Stimulated activated naive B cell treated with anti-CD40 and anti-IgM and Interleukin-4, amounts not matched to agents 10 μg/mL and 1 μg/mL and 100 μg/mL, for 72 hours (primary cell): ENCODE data around the gene KRTAP26-1.

Experiments
- ATAC-seq, 2 donors: fragments of 150-1000 bp; cut with Tn5 transposase; replicated peaks; 2 replicates each; pipeline ENCODE4 v1.10.0; 2021; ENCODE audit warnings: moderate library complexity in 1 of 2
- DNase-seq: peaks from one replicate; pipeline ENCODE4 v3.0.0; 2021
- H3K27ac Mint-ChIP-seq: one replicate; pipeline ENCODE4 v1.8.0; 2022; ENCODE audit warnings: mild to moderate bottlenecking, mixed read lengths
- H3K27me3 Mint-ChIP-seq, 2 donors: one replicate each; pipeline ENCODE4 v1.8.0; 2022; ENCODE audit warnings: mixed read lengths in 2 of 2
- H3K36me3 Mint-ChIP-seq, 2 donors: one replicate each; pipeline ENCODE4 v1.8.0; 2022; ENCODE audit warnings: mixed read lengths in 2 of 2, mild to moderate bottlenecking in 1 of 2
- H3K4me1 Mint-ChIP-seq, 2 donors: one replicate each; pipeline ENCODE4 v1.8.0; 2022; ENCODE audit warnings: mixed read lengths in 2 of 2, mild to moderate bottlenecking in 1 of 2
- H3K4me3 Mint-ChIP-seq, 2 donors: one replicate each; pipeline ENCODE4 v1.8.0; 2022; ENCODE audit warnings: mild to moderate bottlenecking in 2 of 2, mixed read lengths in 2 of 2, moderate library complexity in 1 of 2
- H3K9me3 Mint-ChIP-seq, 2 donors: one replicate each; pipeline ENCODE4 v1.8.0; 2022; ENCODE audit warnings: mixed read lengths in 2 of 2, mild to moderate bottlenecking in 1 of 2

The KRTAP26-1 gene, protein sequence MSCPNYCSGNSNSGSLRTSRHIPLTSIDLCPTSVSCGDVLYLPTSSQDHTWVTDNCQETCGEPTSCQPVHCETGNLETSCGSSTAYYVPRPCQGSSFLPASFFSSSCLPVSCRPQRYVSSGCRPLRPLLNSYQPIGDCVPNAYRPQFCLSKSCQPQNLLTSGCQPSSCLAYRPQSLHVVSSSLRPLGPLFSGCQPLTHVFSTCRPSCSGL

DNA sequence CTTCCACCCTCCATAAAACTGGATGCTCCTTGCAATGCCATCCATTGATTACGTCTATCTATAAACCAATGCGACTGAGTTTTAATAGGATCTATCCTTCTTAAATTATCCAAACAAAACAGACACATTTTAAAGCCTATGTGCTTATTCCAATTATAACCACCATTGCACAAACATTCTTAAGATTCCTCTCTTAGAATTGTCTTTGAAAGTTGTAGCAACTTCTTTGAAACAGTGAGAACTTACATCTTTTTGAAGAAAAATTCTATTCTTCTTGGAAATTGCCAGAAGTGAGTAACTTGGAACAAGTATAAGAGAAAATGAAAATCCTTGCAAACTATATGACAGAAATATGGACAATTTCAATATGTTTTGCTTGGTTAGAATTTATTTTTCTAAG is at the start of gene KRTAP26-1:
Gene KRTAP26-1, minus strand, starts transcription at position 101 of the 400 bp plus-strand sequence. CDS start 280 bp downstream, outside the sequence.
- H3K4me3 Mint-ChIP-seq = no peak within 1 kb of the TSS
- H3K4me1 Mint-ChIP-seq = no peaks in the 10 kb centered on the region
- no peak within 1 kb of the TSS for H3K27ac Mint-ChIP-seq
- H3K27me3 Mint-ChIP-seq = no peaks in the 10 kb centered on the region
- ATAC-seq = no peak
- H3K36me3 Mint-ChIP-seq = no peaks in the 10 kb centered on the region
- no peak for DNase-seq
- peaks cover 3 to 5% of the 10 kb centered on the region in 2 donors for H3K9me3 Mint-ChIP-seq

DNA sequence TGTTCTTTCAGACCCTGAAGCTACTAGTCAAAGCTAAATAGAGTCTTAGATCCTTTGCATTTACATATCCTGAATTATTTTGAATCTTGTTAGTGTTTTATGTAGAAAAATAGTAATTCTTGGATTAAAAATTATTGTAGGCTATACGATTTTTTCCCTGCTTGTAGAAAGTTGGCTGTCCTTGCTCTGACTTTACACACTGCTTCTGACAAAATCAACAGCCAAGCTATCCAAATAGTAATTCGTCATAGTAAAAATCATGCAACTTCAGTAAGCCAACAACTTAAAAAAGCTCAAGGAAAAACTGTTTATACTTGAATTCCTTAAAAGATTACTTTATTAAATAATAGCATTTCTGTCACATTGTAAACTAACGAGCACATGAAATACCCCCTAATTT is 35.8 kb upstream of the KRTAP26-1 start:
- no peak overlapping the region for H3K4me3 Mint-ChIP-seq
- H3K27ac Mint-ChIP-seq = no peak overlapping the region
- H3K4me1 Mint-ChIP-seq = no peaks in the 10 kb centered on the region
- ATAC-seq (no peak), DNase-seq (no peak)
- peaks cover 3 to 7% of the 10 kb centered on the region in 2 donors for H3K9me3 Mint-ChIP-seq
- no peaks in the 10 kb centered on the region for H3K27me3 Mint-ChIP-seq
- H3K36me3 Mint-ChIP-seq = no peaks in the 10 kb centered on the region

DNA sequence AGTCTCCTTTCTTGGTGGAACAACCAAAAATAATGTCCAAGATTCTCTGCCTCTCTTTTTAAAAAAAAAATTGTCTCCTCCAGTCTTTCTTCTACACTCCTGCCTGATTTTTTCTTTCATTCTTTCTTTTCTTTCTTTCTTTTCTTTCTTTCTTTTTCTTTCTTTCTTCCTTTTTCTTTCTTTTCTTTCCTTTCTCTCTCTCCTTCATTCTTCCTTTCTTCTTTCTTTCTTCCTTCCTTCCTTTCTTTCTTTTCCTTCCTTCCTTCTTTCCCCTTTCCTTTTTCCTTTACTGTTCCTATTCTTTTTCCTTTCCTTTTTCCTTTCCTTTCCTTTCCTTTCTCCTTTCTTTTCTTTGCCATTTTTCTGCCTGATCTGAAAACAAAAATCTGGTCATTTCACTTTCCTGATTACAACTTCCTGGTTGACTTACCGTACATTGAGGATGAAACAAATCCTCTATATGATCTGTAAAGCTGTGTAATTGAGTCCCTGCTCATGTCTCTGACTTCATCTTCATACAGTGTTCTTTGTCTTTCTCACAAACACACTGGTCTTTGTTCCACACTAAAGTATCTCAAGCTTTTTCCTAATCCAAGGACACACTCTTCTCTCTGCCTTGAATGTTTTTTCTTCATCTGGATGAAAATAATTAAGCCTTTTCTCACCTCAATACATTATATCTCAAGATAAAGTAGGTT is 34.3 kb upstream of the KRTAP26-1 start:
- ATAC-seq (no peak), DNase-seq (no peak)
- no peaks in the 10 kb centered on the region for H3K4me1 Mint-ChIP-seq
- no peak overlapping the region for H3K27ac Mint-ChIP-seq
- H3K27me3 Mint-ChIP-seq = no peaks in the 10 kb centered on the region
- H3K9me3 Mint-ChIP-seq = peaks cover 3 to 7% of the 10 kb centered on the region in 2 donors
- H3K36me3 Mint-ChIP-seq = no peaks in the 10 kb centered on the region
- H3K4me3 Mint-ChIP-seq = no peak overlapping the region

DNA sequence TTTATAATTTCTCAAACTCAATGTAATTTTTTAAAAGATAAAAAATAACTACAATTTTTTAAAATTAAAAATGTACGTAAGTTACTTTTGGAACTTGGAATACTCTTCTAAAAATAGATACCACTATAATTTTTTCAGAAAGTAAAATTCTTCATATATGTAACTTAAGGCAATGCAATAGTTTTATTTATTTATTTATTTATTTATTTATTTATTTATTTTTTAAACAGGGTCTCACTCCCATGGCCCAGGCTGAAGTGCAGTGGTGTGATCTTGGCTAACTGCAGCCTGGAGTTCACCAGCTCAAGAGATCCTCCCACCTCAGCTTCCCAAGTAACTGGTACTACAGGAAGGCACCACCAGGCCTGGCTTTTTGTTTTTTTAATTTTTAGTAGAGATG is 31.4 kb upstream of the KRTAP26-1 start:
- H3K4me1 Mint-ChIP-seq = no peaks in the 10 kb centered on the region
- ATAC-seq (no peak), DNase-seq (no peak)
- H3K27ac Mint-ChIP-seq = no peak overlapping the region
- H3K27me3 Mint-ChIP-seq = no peaks in the 10 kb centered on the region
- no peaks in the 10 kb centered on the region for H3K36me3 Mint-ChIP-seq
- H3K4me3 Mint-ChIP-seq = no peak overlapping the region
- H3K9me3 Mint-ChIP-seq = peaks cover 3 to 7% of the 10 kb centered on the region in 2 donors

DNA sequence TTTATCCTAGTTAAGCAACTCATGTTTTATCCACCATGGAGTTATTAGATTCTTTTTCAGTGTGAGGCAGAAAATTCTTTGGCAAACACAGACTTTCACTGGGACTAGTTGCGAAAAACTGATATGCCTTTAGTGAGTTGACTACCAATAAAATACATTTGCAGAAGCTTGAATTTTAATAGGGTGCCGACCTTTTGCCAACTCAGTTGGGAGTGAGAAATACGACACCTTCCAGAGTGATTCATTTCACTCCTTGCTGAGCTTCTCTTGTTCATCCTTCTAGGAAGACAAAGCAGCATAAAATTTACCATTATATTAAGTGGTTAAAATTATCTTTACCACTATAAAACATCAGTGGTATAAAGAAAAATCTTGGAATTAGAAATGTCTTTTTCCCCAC is 29.5 kb upstream of the KRTAP26-1 start:
- H3K27ac Mint-ChIP-seq = no peak overlapping the region
- H3K36me3 Mint-ChIP-seq = no peaks in the 10 kb centered on the region
- no peaks in the 10 kb centered on the region for H3K27me3 Mint-ChIP-seq
- DNase-seq (no peak), ATAC-seq (no peak)
- no peak overlapping the region for H3K4me3 Mint-ChIP-seq
- peaks cover 2 to 3% of the 10 kb centered on the region in 2 donors for H3K9me3 Mint-ChIP-seq
- no peaks in the 10 kb centered on the region for H3K4me1 Mint-ChIP-seq

DNA sequence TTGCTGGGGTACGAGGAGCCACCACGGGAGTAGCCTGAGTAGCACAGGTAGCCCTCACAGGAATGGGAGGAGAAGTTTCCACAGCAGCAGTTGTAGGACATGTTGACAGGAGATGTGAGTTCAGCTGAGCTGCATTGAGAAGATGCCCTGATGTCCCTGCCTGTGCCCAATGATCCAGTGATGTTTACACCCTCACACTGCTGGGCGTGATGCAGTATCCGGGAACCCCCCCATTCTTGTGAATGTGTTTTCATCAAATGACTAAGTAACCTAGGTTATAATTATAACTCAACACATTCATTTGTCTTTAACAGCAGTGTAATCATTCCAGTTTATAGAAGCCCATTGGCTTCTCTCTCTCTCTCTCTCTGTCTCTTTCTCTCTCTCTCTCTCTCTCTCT is 28.4 kb upstream of the KRTAP26-1 start, which contains the start of gene KRTAP23-1:
Gene KRTAP23-1, minus strand, starts transcription at position 101 of the 400 bp plus-strand sequence. Its CDS starts 0 bp downstream, at position 101.
- no peaks in the 10 kb centered on the region for H3K36me3 Mint-ChIP-seq
- no peak within 1 kb of the TSS for H3K27ac Mint-ChIP-seq
- peaks cover 0 to 3% of the 10 kb centered on the region in 2 donors for H3K9me3 Mint-ChIP-seq
- ATAC-seq (peak in 1 of 2 donors; percentile 21), DNase-seq (no peak)
- H3K4me1 Mint-ChIP-seq = no peaks in the 10 kb centered on the region
- H3K27me3 Mint-ChIP-seq = no peaks in the 10 kb centered on the region
- H3K4me3 Mint-ChIP-seq = no peak within 1 kb of the TSS

DNA sequence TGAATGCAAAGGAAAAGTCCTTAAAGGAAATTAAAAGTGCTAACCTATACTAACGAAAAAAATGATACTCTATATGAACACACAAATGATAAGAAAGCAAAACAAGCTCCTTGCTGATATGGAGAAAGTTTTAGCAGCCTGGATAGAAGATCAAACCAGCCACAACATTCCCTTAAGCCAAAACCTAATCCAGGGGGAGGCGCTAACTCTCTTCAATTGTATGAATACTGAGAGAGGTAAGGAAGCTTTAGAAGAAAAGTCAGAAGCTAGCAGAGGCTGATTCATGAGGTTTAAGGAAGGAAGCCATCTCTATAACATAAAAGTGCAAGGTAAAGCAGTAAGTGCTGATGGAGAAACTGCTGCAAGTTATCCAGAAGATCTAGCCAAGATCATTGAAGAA is 24.9 kb upstream of the KRTAP26-1 start:
- H3K9me3 Mint-ChIP-seq = no peaks in the 10 kb centered on the region
- no peaks in the 10 kb centered on the region for H3K27me3 Mint-ChIP-seq
- ATAC-seq (no peak), DNase-seq (no peak)
- no peaks in the 10 kb centered on the region for H3K4me1 Mint-ChIP-seq
- no peaks in the 10 kb centered on the region for H3K36me3 Mint-ChIP-seq
- H3K4me3 Mint-ChIP-seq = no peak overlapping the region
- H3K27ac Mint-ChIP-seq = no peak overlapping the region

DNA sequence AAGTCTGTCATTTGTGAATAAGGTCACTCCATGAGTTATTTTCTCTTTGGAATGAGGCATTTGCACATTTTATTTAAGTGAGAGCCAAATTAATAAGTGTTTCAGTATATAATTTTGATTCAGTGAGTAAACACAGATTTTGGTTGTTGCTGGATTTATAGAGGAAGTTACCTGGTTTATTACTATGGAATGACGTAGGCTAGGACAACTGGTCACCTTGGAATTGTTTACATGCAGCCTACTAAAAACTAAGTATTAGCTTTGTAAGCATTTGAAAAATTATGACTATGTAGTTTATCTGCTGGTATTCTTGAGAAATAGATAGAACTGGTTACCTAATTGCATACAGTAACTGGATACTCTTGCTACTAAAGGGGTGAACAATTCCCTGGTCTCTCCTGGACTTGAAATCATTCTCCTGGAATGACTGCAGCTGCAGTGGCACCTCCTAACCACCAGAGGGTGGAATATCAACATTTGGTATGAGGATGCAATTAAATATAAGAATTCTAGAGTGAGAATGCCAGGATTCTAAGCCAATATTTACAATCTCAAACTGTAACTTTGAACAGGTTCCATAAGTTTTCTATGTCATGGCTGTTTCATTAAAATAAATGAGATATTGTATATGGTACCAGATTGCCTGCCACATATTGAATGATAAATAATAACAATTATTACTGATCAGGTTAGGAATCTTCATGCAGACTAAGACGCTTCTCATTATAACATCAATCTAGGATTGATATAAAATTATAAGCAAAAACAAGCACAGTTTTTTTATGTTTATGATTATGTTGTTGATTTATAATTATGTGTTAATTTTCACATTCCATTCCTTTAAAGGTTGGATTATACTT is 20.8 kb upstream of the KRTAP26-1 start:
- Mint-ChIP-seq H3K36me3 (no peaks in the 10 kb centered on the region), H3K4me1 (no peaks in the 10 kb centered on the region), H3K27me3 (no peaks in the 10 kb centered on the region), H3K4me3 (no peak overlapping the region), H3K9me3 (no peaks in the 10 kb centered on the region), H3K27ac (no peak overlapping the region)
- no peak for ATAC-seq
- DNase-seq = no peak

DNA sequence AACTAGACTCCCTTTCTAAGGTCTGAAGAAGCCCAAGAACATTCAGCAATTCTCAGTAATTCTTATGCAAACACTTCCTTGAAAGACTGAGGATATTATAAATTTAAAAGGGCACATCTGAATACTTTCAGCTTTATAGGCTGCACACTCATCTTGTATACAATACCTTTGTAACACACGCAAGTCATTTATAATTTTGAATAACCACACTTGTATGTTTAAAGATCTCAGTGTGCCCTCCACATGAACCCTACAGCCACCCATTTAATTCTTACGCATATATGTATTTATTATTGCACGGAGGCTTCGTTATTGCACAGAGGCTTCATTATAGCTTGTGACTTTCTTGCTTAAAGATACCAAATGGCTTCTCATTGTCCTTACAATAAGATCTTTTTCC is 18.6 kb upstream of the KRTAP26-1 start:
- no peaks in the 10 kb centered on the region for H3K36me3 Mint-ChIP-seq
- no peaks in the 10 kb centered on the region for H3K4me1 Mint-ChIP-seq
- no peak overlapping the region for H3K4me3 Mint-ChIP-seq
- no peaks in the 10 kb centered on the region for H3K27me3 Mint-ChIP-seq
- H3K9me3 Mint-ChIP-seq = no peaks in the 10 kb centered on the region
- ATAC-seq = no peak
- no peak overlapping the region for H3K27ac Mint-ChIP-seq
- no peak for DNase-seq

DNA sequence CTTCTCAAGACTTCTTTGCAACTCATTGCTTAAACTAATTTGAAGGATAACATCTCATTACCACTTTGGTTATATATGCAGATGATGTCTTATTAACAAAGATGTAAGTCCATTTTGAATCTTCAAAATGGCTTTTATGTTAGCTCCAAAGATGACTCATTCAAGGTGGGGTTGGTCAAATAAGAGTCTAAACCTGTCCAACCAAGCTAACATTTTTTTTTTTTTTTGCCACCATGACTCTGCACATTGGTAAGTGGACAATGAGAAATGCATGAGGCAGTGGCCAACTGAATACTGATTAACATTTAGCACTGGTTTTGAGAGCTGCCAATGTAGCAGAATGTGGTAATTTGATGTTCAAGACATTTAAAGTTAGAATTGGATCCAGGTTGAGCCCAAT is 17.7 kb upstream of the KRTAP26-1 start:
- H3K27ac Mint-ChIP-seq = no peak overlapping the region
- no peak overlapping the region for H3K4me3 Mint-ChIP-seq
- no peaks in the 10 kb centered on the region for H3K27me3 Mint-ChIP-seq
- H3K36me3 Mint-ChIP-seq = no peaks in the 10 kb centered on the region
- ATAC-seq (no peak), DNase-seq (no peak)
- no peaks in the 10 kb centered on the region for H3K9me3 Mint-ChIP-seq
- no peaks in the 10 kb centered on the region for H3K4me1 Mint-ChIP-seq

DNA sequence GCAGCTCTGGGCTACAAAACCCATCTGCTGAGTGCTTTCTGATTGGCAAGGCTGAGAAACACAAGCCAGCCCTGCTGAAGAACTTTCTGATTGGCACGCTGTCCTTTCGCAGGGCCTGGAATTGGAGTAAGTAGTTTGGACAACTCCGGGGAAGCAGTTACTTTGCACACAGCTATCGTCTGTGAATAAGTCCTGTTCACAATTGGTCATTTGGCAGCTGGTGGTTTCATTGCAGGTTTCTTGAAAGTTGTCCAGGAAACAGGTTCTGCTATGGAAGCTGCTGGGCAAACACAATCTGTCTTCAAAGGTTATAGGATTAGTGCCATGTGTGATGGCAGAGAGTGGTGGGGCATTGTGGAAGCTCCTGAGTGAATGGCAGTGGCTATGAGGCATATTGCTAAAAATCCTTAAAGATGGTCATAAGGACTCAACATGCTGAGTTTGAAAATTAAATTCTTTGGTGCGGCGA is 17.2 kb upstream of the KRTAP26-1 start, which contains the start of gene KRTAP27-1:
Gene KRTAP27-1, minus strand, starts transcription at position 419 of the 469 bp plus-strand sequence. Its CDS starts 26 bp downstream, at position 393.
- Mint-ChIP-seq H3K27ac (no peak within 1 kb of the TSS), H3K27me3 (no peaks in the 10 kb centered on the region), H3K36me3 (no peaks in the 10 kb centered on the region), H3K9me3 (no peaks in the 10 kb centered on the region), H3K4me1 (no peaks in the 10 kb centered on the region), H3K4me3 (no peak within 1 kb of the TSS)
- ATAC-seq (no peak), DNase-seq (no peak)

DNA sequence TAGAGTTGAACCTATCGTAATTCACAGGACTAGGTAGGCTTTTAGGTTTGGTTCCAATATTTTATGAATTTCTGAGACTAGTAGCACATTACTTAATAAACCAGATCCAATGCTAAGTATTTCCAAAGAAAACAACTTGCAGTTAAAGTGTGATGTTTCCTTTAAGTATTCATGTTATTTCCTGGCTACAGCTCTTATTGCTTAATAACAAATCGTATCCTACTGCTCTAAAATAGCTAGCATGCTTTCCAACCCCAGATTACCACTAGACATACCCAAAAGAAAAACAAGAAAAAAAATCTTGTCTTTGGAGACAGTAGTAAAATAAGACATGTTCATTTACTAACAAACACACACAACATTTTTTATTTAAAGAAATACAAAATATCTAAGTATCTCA is 16.5 kb upstream of the KRTAP26-1 start:
- ATAC-seq (no peak), DNase-seq (no peak)
- Mint-ChIP-seq H3K4me3 (no peak overlapping the region), H3K9me3 (no peaks in the 10 kb centered on the region), H3K36me3 (no peaks in the 10 kb centered on the region), H3K27ac (no peak overlapping the region), H3K4me1 (no peaks in the 10 kb centered on the region), H3K27me3 (no peaks in the 10 kb centered on the region)

DNA sequence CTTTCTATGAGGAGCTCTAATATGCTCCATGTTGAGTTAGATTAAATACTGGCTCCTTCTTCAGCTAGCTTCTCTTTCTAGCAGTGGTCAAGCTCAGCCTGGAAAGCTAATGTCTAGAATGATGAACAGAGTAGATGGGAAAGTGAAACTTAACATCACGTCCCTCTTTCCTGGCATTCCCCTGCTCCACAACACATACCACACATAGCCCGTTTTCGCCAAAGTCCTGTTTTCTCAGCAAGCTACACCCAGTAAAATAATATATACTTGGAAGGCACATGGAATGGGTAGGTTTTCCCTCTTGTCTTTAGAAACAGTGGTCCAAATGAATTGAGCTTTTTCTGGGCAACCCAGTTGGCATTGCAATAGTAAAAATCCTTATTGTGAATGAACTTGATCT is 13.6 kb upstream of the KRTAP26-1 start:
- Mint-ChIP-seq H3K4me1 (no peaks in the 10 kb centered on the region), H3K9me3 (no peaks in the 10 kb centered on the region), H3K27me3 (no peaks in the 10 kb centered on the region), H3K27ac (no peak overlapping the region), H3K4me3 (no peak overlapping the region), H3K36me3 (no peaks in the 10 kb centered on the region)
- ATAC-seq = no peak
- DNase-seq = no peak

DNA sequence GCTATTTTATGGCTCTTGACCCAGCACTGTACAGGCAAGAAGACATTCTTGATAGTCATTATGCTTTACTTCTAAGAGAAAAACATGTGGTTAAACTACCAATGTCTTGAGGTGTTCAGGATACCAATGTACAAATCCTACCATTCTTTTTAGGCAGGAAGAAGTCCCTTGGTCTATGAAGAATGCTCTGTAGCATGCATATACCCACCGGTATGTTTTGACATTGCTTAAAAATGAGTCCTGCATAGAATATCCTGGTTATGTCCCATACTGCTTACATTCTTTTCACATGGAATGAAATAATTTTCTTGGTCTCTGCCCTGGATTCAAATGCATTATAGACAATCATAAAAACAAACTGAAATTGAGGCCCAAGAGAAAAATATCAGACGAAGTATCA is 12.6 kb upstream of the KRTAP26-1 start:
- Mint-ChIP-seq H3K27me3 (no peaks in the 10 kb centered on the region), H3K4me3 (no peak overlapping the region), H3K36me3 (no peaks in the 10 kb centered on the region), H3K27ac (no peak overlapping the region), H3K9me3 (no peaks in the 10 kb centered on the region), H3K4me1 (no peaks in the 10 kb centered on the region)
- ATAC-seq (no peak), DNase-seq (no peak)
